Parathyroid adenoma (tissue), 2 donors: ENCODE measurements around the gene KRT82.

ENCODE experiments used
- H2AFZ ChIP-seq: fragments of 300-600 bp; sonication (generic); one replicate; pipeline ENCODE4 v1.7.0; 2017; ENCODE audit warnings: antibody characterized with exemption, mild to moderate bottlenecking
- H3K27ac ChIP-seq: fragments of 300-600 bp; sonication (generic); one replicate; pipeline ENCODE4 v1.7.0; 2017
- H3K27me3 ChIP-seq: fragments of 300-600 bp; sonication (generic); one replicate; pipeline ENCODE4 v1.7.0; 2017; ENCODE audit warnings: low read length; ENCODE audit not compliant: control insufficient read depth, insufficient read depth
- H3K36me3 ChIP-seq: fragments of 300-600 bp; sonication (generic); one replicate; pipeline ENCODE4 v1.7.0; 2017; ENCODE audit warnings: low read length; ENCODE audit not compliant: control insufficient read depth, insufficient read depth
- H3K4me1 ChIP-seq: fragments of 300-600 bp; sonication (generic); one replicate; pipeline ENCODE4 v1.7.0; 2017; ENCODE audit warnings: control low read depth
- H3K4me2 ChIP-seq: fragments of 300-600 bp; sonication (generic); one replicate; pipeline ENCODE4 v1.7.0; 2017; ENCODE audit warnings: low read length
- H3K4me3 ChIP-seq: fragments of 300-600 bp; sonication (generic); one replicate; pipeline ENCODE4 v1.7.0; 2017; ENCODE audit warnings: low read depth, low read length
- H3K79me2 ChIP-seq: fragments of 300-600 bp; sonication (generic); one replicate; pipeline ENCODE4 v1.7.0; 2017; ENCODE audit warnings: control low read depth
- H3K9ac ChIP-seq: fragments of 300-600 bp; sonication (generic); one replicate; pipeline ENCODE4 v1.7.0; 2017; ENCODE audit warnings: mild to moderate bottlenecking
- H3K9me3 ChIP-seq: fragments of 300-600 bp; sonication (generic); one replicate; pipeline ENCODE4 v1.7.0; 2017; ENCODE audit warnings: low read length; ENCODE audit not compliant: control insufficient read depth
- TF ChIP-seq, protein P1 (sequence below): fragments of 300-600 bp; sonication (generic); IDR thresholded peaks from one replicate; pipeline ENCODE4 v1.7.0; 2017; ENCODE audit warnings: antibody characterized with exemption, mild to moderate bottlenecking
- donor health status: primary hyperparathyroidism.

KRT82 gene

DNA sequence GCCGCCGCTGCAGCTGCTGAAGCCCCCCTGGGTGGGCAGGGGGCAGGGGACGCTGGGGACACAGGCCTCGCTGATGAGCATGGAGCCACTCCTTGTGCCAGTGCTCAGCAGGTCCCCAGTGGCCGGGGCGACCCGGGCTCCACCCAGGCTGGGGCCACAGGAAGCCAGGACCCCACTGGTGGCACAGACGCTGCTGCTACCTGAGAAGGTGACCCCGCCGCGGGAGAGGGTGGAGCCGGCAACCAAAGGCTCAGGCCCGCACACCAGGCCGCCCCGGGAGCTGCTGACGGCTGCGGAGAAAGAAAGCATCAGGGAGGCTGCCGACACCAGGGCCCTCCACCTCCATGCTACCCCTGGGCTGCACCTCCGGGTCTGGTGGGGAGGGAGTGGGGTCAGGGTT lies 28.0 kb downstream of the KRT82 start:
- H3K9me3 ChIP-seq = no peaks in the 10 kb centered on the region
- no peaks in the 10 kb centered on the region for H3K79me2 ChIP-seq
- H3K36me3 ChIP-seq = no peaks in the 10 kb centered on the region
- H3K4me2 ChIP-seq = no peak overlapping the region
- H3K27me3 ChIP-seq = no peaks in the 10 kb centered on the region
- no peaks in the 10 kb centered on the region for H3K4me1 ChIP-seq
- H2AFZ ChIP-seq = no peak overlapping the region
- no peak overlapping the region for H3K27ac ChIP-seq
- TF ChIP-seq, protein P1, sequence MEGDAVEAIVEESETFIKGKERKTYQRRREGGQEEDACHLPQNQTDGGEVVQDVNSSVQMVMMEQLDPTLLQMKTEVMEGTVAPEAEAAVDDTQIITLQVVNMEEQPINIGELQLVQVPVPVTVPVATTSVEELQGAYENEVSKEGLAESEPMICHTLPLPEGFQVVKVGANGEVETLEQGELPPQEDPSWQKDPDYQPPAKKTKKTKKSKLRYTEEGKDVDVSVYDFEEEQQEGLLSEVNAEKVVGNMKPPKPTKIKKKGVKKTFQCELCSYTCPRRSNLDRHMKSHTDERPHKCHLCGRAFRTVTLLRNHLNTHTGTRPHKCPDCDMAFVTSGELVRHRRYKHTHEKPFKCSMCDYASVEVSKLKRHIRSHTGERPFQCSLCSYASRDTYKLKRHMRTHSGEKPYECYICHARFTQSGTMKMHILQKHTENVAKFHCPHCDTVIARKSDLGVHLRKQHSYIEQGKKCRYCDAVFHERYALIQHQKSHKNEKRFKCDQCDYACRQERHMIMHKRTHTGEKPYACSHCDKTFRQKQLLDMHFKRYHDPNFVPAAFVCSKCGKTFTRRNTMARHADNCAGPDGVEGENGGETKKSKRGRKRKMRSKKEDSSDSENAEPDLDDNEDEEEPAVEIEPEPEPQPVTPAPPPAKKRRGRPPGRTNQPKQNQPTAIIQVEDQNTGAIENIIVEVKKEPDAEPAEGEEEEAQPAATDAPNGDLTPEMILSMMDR = no peak
- no peak overlapping the region for H3K9ac ChIP-seq
- H3K4me3 ChIP-seq = no peak overlapping the region

DNA sequence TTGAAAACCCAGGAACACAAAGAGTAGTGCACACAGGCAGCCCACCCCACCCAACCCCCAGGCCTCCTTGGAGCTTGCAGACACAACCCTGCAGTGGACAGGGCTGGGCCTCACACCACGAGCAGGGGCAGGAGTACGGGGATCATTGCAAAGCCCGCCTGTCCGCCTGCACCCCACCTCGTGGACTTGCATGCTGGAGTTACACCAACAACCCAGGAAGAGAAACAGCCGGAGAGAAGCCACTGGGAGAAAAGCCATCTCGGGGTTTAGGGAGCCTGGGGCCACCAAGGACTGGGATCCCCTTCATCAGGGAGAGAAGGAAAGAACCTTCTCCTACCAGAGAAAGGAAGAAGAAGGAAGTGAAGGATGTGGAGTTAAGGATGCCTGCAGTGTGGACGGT lies 28.9 kb downstream of the KRT82 start:
- H3K9ac ChIP-seq = no peak overlapping the region
- H3K27ac ChIP-seq = no peak overlapping the region
- no peaks in the 10 kb centered on the region for H3K27me3 ChIP-seq
- H3K4me2 ChIP-seq = no peak overlapping the region
- H3K4me3 ChIP-seq = no peak overlapping the region
- H3K79me2 ChIP-seq = no peaks in the 10 kb centered on the region
- H3K36me3 ChIP-seq = no peaks in the 10 kb centered on the region
- H2AFZ ChIP-seq = no peak overlapping the region
- TF ChIP-seq, protein P1 = no peak
- no peaks in the 10 kb centered on the region for H3K9me3 ChIP-seq
- no peaks in the 10 kb centered on the region for H3K4me1 ChIP-seq

DNA sequence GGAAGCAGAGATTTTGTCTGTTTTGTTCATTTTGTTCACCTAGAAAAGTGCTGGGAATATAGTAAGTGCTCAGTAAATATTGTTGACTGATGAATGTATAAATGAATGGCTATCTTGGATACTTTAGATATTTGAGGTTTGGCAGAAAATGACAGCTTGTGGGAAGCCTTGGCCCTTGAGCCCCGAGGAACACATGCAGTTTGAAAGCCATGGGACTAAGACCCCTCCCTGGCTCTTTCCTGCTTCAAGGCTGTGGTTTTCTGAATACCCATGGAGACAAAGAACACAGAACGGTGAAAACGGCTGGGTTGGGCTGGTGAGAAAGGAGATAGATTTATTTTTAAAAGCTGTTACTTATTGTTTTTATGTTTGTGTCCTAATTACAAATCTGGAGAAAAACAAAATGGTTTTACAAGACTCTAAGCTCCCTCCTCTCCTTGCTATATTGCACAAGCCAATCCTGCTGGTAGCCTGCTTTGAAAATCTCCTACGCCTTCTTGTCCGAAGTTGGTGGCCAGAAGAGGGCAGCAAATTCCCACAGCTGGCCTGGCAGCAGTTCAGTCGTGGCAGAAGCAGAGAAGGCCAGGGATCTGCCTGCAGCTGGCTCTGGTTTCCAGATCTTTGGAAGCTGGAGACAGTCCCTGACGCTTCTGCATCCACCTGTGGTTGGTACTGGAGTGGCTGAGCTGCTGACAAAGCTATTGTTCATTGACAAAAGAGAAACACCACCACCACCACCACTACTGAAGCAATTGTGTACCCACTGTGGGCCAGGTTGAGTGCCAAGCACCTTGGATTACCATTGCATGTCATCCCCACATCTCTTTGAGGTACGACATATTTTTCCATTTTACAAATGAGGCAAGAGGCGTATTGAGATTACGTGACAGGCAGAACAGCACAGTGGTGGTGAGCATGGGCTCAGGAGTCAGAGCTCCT lies 33.6 kb downstream of the KRT82 start:
- H3K36me3 ChIP-seq = no peaks in the 10 kb centered on the region
- no peaks in the 10 kb centered on the region for H3K9me3 ChIP-seq
- no peak overlapping the region for H3K4me2 ChIP-seq
- peaks cover 14% of the 10 kb centered on the region for H3K4me1 ChIP-seq
- no peak overlapping the region for H3K4me3 ChIP-seq
- H3K9ac ChIP-seq = no peak overlapping the region
- H2AFZ ChIP-seq = no peak overlapping the region
- no peaks in the 10 kb centered on the region for H3K79me2 ChIP-seq
- TF ChIP-seq, protein P1 = peak; percentile 86
- H3K27ac ChIP-seq = peak overlapping the region; percentile 43
- no peaks in the 10 kb centered on the region for H3K27me3 ChIP-seq

DNA sequence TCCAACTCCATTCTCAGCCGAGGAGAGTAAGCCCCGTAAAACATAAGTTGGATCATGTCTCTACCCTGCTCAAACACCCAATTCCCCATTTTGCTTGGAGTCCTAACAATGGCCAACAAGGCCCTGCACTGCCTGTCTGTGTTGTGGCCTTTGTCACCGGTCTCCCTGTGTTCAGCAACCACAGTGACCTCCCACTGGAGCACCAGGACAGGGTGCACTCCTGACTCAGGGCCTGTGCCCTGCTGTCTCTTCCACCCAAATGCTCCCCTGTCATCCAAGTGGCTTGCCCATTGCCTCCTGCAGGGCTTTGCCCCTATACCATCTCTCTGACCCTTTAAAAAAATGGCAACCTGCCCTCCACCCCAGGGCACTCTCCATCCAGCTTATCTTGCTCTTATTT lies 34.4 kb downstream of the KRT82 start:
- no peak overlapping the region for H3K9ac ChIP-seq
- H3K79me2 ChIP-seq = no peaks in the 10 kb centered on the region
- H3K27me3 ChIP-seq = no peaks in the 10 kb centered on the region
- H3K36me3 ChIP-seq = no peaks in the 10 kb centered on the region
- no peak overlapping the region for H3K4me3 ChIP-seq
- peak overlapping the region; percentile 81 for H2AFZ ChIP-seq
- H3K27ac ChIP-seq = peak overlapping the region; percentile 43
- H3K9me3 ChIP-seq = no peaks in the 10 kb centered on the region
- H3K4me1 ChIP-seq = peaks cover 14% of the 10 kb centered on the region
- TF ChIP-seq, protein P1 = no peak
- no peak overlapping the region for H3K4me2 ChIP-seq
